Gastroesophageal sphincter (tissue), 3 donors: Measurements from ENCODE around the gene MYOZ3.

ENCODE experiments used
- EP300 ChIP-seq: sonication (generic); formaldehyde crosslinking; IDR thresholded peaks from one replicate; pipeline ENCODE4 v1.6.1; 2017; ENCODE audit warnings: antibody characterized with exemption, mild to moderate bottlenecking
- POLR2A ChIP-seq, 2 donors: fragments of 450-650 bp; IDR thresholded peaks; one replicate each; pipeline ENCODE4 v1.6.1; 2017; ENCODE audit warnings: antibody characterized with exemption in 2 of 2, mild to moderate bottlenecking in 2 of 2, moderate library complexity in 1 of 2
- TF ChIP-seq, protein P1 (sequence below), 4 experiments: fragments of 200-600 bp in 2 of 4; fragments of 450-650 bp in 2 of 4; sonication (generic) in 1 of 4; IDR thresholded peaks; one replicate each; pipeline ENCODE4 v1.5.1; 2017 to 2019; ENCODE audit warnings: antibody characterized with exemption in 4 of 4, mild to moderate bottlenecking in 2 of 4, moderate library complexity in 2 of 4

DNA sequence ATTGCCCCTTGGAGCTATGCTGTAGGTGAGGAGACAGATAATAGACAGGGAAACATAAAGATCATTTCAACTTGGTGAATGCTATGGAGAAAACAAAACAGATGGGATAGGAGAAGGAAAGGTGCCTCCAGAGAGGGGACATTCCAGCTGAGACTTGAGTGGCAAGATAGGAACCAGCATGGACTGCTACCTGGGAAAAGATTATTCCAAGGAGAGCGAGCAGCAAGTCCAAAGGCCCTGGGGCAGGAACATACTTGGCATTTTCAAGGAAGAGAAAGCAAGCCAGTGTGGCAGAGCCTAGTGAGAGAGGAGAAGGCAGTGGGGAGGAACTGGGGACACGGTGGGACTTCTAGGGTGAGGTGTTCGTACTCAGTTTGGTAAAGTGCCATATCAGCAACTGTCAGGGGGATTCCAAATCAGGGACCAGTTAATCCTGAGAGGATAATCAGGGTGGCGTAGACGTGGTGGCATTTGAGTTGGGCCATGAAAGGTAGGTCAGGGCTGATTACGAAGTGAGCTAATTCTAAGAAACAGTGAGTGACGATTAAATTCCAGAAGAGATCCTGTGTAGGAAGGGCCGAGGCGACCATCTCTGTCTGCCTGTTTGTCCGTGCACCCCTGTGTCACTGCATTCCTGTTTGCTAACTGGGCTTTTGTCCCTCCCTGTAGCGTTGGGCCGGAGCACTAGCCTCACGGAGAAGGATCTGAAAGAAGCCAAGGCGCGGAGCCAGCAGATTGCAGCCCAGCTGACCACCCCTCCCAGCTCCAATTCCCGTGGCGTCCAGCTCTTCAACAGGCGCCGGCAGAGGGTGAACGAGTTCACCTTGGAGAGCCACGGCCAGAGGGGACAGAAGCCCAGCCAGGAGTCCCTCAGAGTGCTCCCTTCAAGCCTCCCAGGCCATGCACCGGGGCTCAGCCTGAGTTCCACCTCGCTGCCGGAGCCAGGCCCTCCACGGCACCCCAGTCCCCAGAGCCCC lies 13.5 kb upstream of the MYOZ3 start:
- TF ChIP-seq, protein P1, sequence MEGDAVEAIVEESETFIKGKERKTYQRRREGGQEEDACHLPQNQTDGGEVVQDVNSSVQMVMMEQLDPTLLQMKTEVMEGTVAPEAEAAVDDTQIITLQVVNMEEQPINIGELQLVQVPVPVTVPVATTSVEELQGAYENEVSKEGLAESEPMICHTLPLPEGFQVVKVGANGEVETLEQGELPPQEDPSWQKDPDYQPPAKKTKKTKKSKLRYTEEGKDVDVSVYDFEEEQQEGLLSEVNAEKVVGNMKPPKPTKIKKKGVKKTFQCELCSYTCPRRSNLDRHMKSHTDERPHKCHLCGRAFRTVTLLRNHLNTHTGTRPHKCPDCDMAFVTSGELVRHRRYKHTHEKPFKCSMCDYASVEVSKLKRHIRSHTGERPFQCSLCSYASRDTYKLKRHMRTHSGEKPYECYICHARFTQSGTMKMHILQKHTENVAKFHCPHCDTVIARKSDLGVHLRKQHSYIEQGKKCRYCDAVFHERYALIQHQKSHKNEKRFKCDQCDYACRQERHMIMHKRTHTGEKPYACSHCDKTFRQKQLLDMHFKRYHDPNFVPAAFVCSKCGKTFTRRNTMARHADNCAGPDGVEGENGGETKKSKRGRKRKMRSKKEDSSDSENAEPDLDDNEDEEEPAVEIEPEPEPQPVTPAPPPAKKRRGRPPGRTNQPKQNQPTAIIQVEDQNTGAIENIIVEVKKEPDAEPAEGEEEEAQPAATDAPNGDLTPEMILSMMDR (IDR thresholded peaks at IDR 0.05), result no peak
- no peak for TF ChIP-seq POLR2A (IDR thresholded peaks at IDR 0.05)
- no peak for TF ChIP-seq EP300
